GM12878 (cell line): Measurements from ENCODE around the gene CCDC88C. TPM values are rescaled to one million over a fixed set of nuclear protein-coding genes. Genes with fewer than 3 reads are reported as not detected.
A peak's percentile ranks its signal among the peaks of the same experiment; 100 is the strongest.

Experiments used
- ATAC-seq: fragments of 200-7000 bp; cut with Tn5 transposase; 3 replicates; pipeline ENCODE4 v1.9.1; 2020; ENCODE audit warnings: mild to moderate bottlenecking, moderate library complexity
- BruUV-seq: library from RNA; stranded (reverse); fragments of 400-500 nt; replicated peaks from 2 replicates; lab custom pipeline; 2021; lab: Mats Ljungman, UMichigan
- CTCF ChIA-PET: fragments of 300-600 bp; sonication (Branson Sonifier 250); formaldehyde crosslinking; extraction: SDS; loops from one replicate; lab custom pipeline; 2021; ENCODE audit warnings: inconsistent platforms; lab: Yijun Ruan, JAX
- POLR2A ChIA-PET: fragments of 350-600 bp; formaldehyde crosslinking; extraction: SDS; loops from one replicate; lab custom pipeline; 2021; ENCODE audit warnings: inconsistent platforms; lab: Charles Lee
- RAD21 ChIA-PET: fragments of 300-600 bp; sonication (Branson Sonifier 250); formaldehyde crosslinking; loops from one replicate; lab custom pipeline; 2023; ENCODE audit warnings: antibody characterized with exemption; ENCODE audit not compliant: unreplicated experiment; lab: Charles Lee
- SMC1A ChIA-PET: fragments of 300-600 bp; sonication (Branson Sonifier 250); formaldehyde crosslinking; loops from one replicate; lab custom pipeline; 2023; ENCODE audit not compliant: unreplicated experiment, uncharacterized antibody; lab: Charles Lee
- DNase-seq: peaks from one replicate; pipeline ENCODE4 v3.0.0-alpha.2; 2011; ENCODE audit warnings: low read depth, low spot score
- FAIRE-seq: peaks from 3 replicates; lab custom pipeline; 2011; peaks lifted over from hg19 to GRCh38; lab: Jason Lieb, UNC
- H2AFZ ChIP-seq: 2 replicates; pipeline ENCODE4 v1.6.0; 2011; ENCODE audit warnings: low read depth, low read length, control low read depth; ENCODE audit not compliant: control insufficient read depth
- H3K27ac ChIP-seq: 2 replicates; pipeline ENCODE4 v1.5.1; 2011; ENCODE audit warnings: control low read depth; ENCODE audit not compliant: control insufficient read depth, insufficient read depth
- H3K27me3 ChIP-seq, 2 experiments: replicated peaks in 1 of 2; 2 replicates each; pipeline versions ENCODE4 v1.6.0 to v1.6.1; 2011; ENCODE audit warnings: low read length in 1 of 2; ENCODE audit not compliant: control insufficient read depth in 2 of 2, insufficient read depth in 2 of 2
- H3K36me3 ChIP-seq, 2 experiments: 2 replicates each; pipeline ENCODE4 v1.5.1; 2011; ENCODE audit warnings: low read length in 1 of 2; ENCODE audit not compliant: control insufficient read depth in 2 of 2, insufficient read depth in 2 of 2
- H3K4me1 ChIP-seq: 2 replicates; pipeline ENCODE4 v1.6.1; 2011; ENCODE audit warnings: mild to moderate bottlenecking, low read length, moderate library complexity, mixed read lengths; ENCODE audit not compliant: control insufficient read depth, insufficient read depth
- H3K4me2 ChIP-seq: 2 replicates; pipeline ENCODE4 v1.6.0; 2011; ENCODE audit warnings: control low read depth; ENCODE audit not compliant: control insufficient read depth, insufficient read depth
- H3K4me3 ChIP-seq: fragments of 200-600 bp; sonication (generic); 2 replicates; pipeline ENCODE4 v1.5.1; 2016
- H3K79me2 ChIP-seq: 2 replicates; pipeline ENCODE4 v1.6.0; 2011; ENCODE audit warnings: low read length; ENCODE audit not compliant: control insufficient read depth, insufficient read depth
- H3K9ac ChIP-seq: 2 replicates; pipeline ENCODE4 v1.8.0; 2011; ENCODE audit warnings: low read length, control low read depth, mixed read lengths; ENCODE audit not compliant: control insufficient read depth, insufficient read depth
- H3K9me3 ChIP-seq: replicated peaks from 3 replicates; pipeline ENCODE4 v1.5.1; 2011; ENCODE audit warnings: mild to moderate bottlenecking, low read length; ENCODE audit not compliant: control insufficient read depth, insufficient read depth
- H4K20me1 ChIP-seq: 2 replicates; pipeline ENCODE4 v1.6.0; 2011; ENCODE audit not compliant: control insufficient read depth, insufficient read depth
- BACH1 ChIP-seq: fragments of 450-650 bp; IDR thresholded peaks from 2 replicates; pipeline ENCODE4 v1.6.1; 2017; ENCODE audit warnings: mild to moderate bottlenecking, borderline replicate concordance
- BCL11A ChIP-seq: IDR thresholded peaks from 2 replicates; pipeline ENCODE4 v1.6.1; 2011; ENCODE audit warnings: low read depth, low read length
- GABPA ChIP-seq: IDR thresholded peaks from 2 replicates; pipeline ENCODE4 v1.6.1; 2014; ENCODE audit warnings: antibody characterized with exemption, low read depth, mild to moderate bottlenecking, inconsistent platforms
- HCFC1 ChIP-seq: fragments of 150-350 bp; IDR thresholded peaks from 2 replicates; pipeline ENCODE4 v1.6.1; 2014; ENCODE audit warnings: low read length
- HDAC6 ChIP-seq: fragments of 200-600 bp; sonication (generic); IDR thresholded peaks from one replicate; pipeline ENCODE4 v1.8.0; 2017; ENCODE audit warnings: antibody characterized with exemption; ENCODE audit not compliant: unreplicated experiment
- KAT2A ChIP-seq: conservative IDR thresholded peaks from 2 replicates; pipeline ENCODE4 v1.6.1; 2011; ENCODE audit warnings: low read depth, low read length; ENCODE audit not compliant: control insufficient read depth
- MTA2 ChIP-seq: fragments of 450-650 bp; IDR thresholded peaks from 2 replicates; pipeline ENCODE4 v1.6.1; 2016; ENCODE audit warnings: low read depth, mild to moderate bottlenecking, moderate library complexity
- POLR2A ChIP-seq: IDR thresholded peaks from 2 replicates; pipeline ENCODE4 v1.6.1; 2011; ENCODE audit warnings: low read depth, mild to moderate bottlenecking, low read length
- YBX1 ChIP-seq: fragments of 450-650 bp; IDR thresholded peaks from 2 replicates; pipeline ENCODE4 v1.6.1; 2016; ENCODE audit warnings: antibody characterized with exemption
- WGBS: methylation state at CpG from one replicate; pipeline ENCODE4 v1.1.6; 2016; ENCODE audit warnings: low lambda C conversion rate; ENCODE audit not compliant: insufficient replicate concordance, insufficient coverage; ENCODE audit errors: missing lambda C conversion rate; 5-methylcytosine and 5-hydroxymethylcytosine counted together
- in situ Hi-C: fragments of 300-500 bp; cut with MboI; formaldehyde crosslinking; loops from 9 replicates; pipeline ENCODE4 v1.14.3; 2018; ENCODE audit warnings: mixed read lengths
- intact Hi-C: fragments of 100-400 bp; cut with micrococcal nuclease; formaldehyde crosslinking; loops from one replicate; pipeline ENCODE4 v1.14.2; 2022; ENCODE audit not compliant: unreplicated experiment
- polyA plus RNA-seq, 11 experiments: library from polyadenylated mRNA; depleted of rRNA in 4 of 11; unstranded in 6 of 11; stranded (reverse) in 5 of 11; fragments of >200 nt; fragmentation: Nextera tagmentation in 4 of 11; fragmentation: Illumina TruSeq in 1 of 11; extraction: Ambion mirVana in 4 of 11; extraction: Trizol in 1 of 11; gene quantifications; 1 replicate in 1 of 11; 2 replicates in 10 of 11; pipeline versions ENCODE4 v1.2.1 to v1.2.3, GENCODE V29; 2011 to 2016; ENCODE audit warnings: inconsistent platforms in 2 of 11, missing spikeins in 2 of 11, low read depth in 1 of 11
- total RNA-seq, 4 experiments: library from RNA; depleted of rRNA in 3 of 4; stranded (reverse); fragments of >200 nt in 3 of 4; fragmentation: Illumina TruSeq in 1 of 4; extraction: Trizol in 1 of 4; gene quantifications; 2 replicates each; pipeline versions ENCODE4 v1.2.1 to v1.2.3, GENCODE V29; 2013 to 2021
- TF ChIP-seq, protein P1 (sequence below): fragments of 450-650 bp; IDR thresholded peaks from 2 replicates; pipeline ENCODE4 v1.6.1; 2017; ENCODE audit warnings: mild to moderate bottlenecking, low read depth, inconsistent platforms; ENCODE audit not compliant: poor library complexity, severe bottlenecking
- TF ChIP-seq, protein P2 (sequence below): IDR thresholded peaks from 2 replicates; pipeline ENCODE4 v1.6.1; 2011; ENCODE audit warnings: low read depth, mild to moderate bottlenecking, low read length, moderate library complexity, borderline replicate concordance; ENCODE audit errors: extremely low read depth
- TF ChIP-seq, protein P3 (sequence below): fragments of 450-650 bp; IDR thresholded peaks from 2 replicates; pipeline ENCODE4 v1.6.1; 2017; ENCODE audit warnings: mild to moderate bottlenecking, moderate library complexity

Gene CCDC88C
- total and polyA plus RNA-seq, 10 of the 15 experiments (the other 5 are each of a cell fraction or from before 2014, with no cell fraction given) = 4.0 to 79.6 (median 36.6) TPM

DNA sequence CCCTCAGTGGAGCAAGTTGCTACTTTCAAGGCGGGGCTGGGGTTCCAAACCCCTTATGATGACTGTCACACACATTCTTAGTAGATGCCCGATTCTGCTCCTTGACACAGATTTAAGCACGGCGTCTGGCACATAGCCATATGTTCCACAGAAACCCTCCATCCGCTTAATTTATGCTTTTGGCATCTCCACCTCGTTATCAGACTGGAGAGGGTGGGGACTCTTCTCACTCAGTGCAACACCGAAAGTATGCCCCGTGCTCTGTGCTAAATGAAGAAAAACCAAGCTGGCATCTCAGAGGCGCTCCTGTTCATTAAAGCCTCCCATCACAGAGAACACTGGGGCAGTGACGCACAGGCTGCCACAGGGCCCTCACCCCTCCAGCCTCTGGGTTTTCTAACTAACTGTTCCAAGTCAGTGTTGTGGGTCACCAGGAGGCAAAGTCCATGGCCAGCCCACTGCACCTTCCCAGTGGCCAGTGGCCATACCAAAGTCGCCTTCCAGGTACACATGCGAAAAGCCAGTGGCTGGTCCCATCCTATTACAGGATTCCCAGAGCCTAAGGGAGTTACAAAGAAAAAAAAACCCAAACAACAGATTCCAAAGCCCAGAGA lies 27.3 kb downstream of the CCDC88C start:
- TF ChIP-seq, protein P1, sequence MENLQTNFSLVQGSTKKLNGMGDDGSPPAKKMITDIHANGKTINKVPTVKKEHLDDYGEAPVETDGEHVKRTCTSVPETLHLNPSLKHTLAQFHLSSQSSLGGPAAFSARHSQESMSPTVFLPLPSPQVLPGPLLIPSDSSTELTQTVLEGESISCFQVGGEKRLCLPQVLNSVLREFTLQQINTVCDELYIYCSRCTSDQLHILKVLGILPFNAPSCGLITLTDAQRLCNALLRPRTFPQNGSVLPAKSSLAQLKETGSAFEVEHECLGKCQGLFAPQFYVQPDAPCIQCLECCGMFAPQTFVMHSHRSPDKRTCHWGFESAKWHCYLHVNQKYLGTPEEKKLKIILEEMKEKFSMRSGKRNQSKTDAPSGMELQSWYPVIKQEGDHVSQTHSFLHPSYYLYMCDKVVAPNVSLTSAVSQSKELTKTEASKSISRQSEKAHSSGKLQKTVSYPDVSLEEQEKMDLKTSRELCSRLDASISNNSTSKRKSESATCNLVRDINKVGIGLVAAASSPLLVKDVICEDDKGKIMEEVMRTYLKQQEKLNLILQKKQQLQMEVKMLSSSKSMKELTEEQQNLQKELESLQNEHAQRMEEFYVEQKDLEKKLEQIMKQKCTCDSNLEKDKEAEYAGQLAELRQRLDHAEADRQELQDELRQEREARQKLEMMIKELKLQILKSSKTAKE = no peak
- TF ChIP-seq, protein P2, sequence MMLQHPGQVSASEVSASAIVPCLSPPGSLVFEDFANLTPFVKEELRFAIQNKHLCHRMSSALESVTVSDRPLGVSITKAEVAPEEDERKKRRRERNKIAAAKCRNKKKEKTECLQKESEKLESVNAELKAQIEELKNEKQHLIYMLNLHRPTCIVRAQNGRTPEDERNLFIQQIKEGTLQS = no peak
- TF ChIP-seq KAT2A (no peak), BACH1 (no peak), YBX1 (no peak), POLR2A (no peak), HCFC1 (no peak), GABPA (no peak), HDAC6 (no peak), MTA2 (no peak), BCL11A (no peak)
- TF ChIP-seq, protein P3, sequence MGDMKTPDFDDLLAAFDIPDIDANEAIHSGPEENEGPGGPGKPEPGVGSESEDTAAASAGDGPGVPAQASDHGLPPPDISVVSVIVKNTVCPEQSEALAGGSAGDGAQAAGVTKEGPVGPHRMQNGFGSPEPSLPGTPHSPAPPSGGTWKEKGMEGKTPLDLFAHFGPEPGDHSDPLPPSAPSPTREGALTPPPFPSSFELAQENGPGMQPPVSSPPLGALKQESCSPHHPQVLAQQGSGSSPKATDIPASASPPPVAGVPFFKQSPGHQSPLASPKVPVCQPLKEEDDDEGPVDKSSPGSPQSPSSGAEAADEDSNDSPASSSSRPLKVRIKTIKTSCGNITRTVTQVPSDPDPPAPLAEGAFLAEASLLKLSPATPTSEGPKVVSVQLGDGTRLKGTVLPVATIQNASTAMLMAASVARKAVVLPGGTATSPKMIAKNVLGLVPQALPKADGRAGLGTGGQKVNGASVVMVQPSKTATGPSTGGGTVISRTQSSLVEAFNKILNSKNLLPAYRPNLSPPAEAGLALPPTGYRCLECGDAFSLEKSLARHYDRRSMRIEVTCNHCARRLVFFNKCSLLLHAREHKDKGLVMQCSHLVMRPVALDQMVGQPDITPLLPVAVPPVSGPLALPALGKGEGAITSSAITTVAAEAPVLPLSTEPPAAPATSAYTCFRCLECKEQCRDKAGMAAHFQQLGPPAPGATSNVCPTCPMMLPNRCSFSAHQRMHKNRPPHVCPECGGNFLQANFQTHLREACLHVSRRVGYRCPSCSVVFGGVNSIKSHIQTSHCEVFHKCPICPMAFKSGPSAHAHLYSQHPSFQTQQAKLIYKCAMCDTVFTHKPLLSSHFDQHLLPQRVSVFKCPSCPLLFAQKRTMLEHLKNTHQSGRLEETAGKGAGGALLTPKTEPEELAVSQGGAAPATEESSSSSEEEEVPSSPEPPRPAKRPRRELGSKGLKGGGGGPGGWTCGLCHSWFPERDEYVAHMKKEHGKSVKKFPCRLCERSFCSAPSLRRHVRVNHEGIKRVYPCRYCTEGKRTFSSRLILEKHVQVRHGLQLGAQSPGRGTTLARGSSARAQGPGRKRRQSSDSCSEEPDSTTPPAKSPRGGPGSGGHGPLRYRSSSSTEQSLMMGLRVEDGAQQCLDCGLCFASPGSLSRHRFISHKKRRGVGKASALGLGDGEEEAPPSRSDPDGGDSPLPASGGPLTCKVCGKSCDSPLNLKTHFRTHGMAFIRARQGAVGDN = no peak

More for the DNA sequence above, 27.3 kb downstream of the CCDC88C start:
- DNase-seq = no peak
- Histone ChIP-seq H2AFZ (no peak overlapping the region), H3K79me2 (peaks cover 93% of the 10 kb centered on the region), H3K27ac (peak overlapping the region; percentile 54), H3K36me3 (peaks cover 19 to 26% of the 10 kb centered on the region in 2 experiments), H3K4me1 (peaks cover 62% of the 10 kb centered on the region), H4K20me1 (peaks cover 10% of the 10 kb centered on the region; the same call in 1 of the 2 replicates), H3K9ac (no peak overlapping the region), H3K27me3 (no peaks in the 10 kb centered on the region), H3K4me3 (no peak overlapping the region), H3K4me2 (no peak overlapping the region), H3K9me3 (no peaks in the 10 kb centered on the region)
- ChIA-PET POLR2A (no interaction called here), CTCF (interaction anchor here (1.0 kb wide), 1 partner anchor 11 kb away, joined by 3 read pairs; no protein-coding TSS in a partner anchor), RAD21 (no interaction called here), SMC1A (interaction anchor here (1.7 to 3.1 kb wide), 4 partner anchors 8 to 40 kb away, joined by 8 to 21 read pairs (median 11); no protein-coding TSS in a partner anchor)
- no peak for FAIRE-seq
- ATAC-seq = no peak
- no TSS peak for BruUV-seq
- intact Hi-C loops = no loop called here
- 66% methylated on average over 12 of the region's 12 CpGs for WGBS
- in situ Hi-C loops = no loop called here
